GM18502 (cell line): ENCODE measurements around the gene LDHD.
A peak's percentile ranks its signal among the peaks of the same experiment; 100 is the strongest.
"Not testable (repeated sequence)": the region's sequence is repeated elsewhere in the genome, so short reads cannot be mapped to it uniquely, and the experiment has no call there.

Experiments
- ATAC-seq: cut with Tn5 transposase; IDR thresholded peaks from one replicate; pipeline ENCODE4 v1.9.1; 2021; ENCODE audit warnings: mild to moderate bottlenecking; ENCODE audit not compliant: unreplicated experiment, poor library complexity

The LDHD gene

DNA sequence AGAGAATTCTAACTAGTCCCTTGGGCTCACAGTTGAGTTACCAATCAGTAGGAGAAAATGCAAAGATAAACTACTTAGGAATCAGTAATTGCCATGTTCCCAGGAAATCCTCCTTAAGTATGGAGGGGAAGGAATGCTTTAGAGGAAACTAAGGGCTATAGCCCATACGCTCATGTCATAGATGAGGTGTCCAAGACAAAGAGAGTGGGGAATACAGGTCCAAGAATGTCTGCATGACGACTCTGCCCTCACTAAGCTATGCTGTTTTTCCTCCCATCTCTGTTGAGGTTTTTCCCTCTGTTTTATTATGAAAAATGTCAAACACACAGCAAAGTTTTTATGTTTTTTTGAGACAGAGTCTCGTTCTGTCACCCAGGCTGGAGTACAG is 16.0 kb downstream of the LDHD start:
- no peak for ATAC-seq

DNA sequence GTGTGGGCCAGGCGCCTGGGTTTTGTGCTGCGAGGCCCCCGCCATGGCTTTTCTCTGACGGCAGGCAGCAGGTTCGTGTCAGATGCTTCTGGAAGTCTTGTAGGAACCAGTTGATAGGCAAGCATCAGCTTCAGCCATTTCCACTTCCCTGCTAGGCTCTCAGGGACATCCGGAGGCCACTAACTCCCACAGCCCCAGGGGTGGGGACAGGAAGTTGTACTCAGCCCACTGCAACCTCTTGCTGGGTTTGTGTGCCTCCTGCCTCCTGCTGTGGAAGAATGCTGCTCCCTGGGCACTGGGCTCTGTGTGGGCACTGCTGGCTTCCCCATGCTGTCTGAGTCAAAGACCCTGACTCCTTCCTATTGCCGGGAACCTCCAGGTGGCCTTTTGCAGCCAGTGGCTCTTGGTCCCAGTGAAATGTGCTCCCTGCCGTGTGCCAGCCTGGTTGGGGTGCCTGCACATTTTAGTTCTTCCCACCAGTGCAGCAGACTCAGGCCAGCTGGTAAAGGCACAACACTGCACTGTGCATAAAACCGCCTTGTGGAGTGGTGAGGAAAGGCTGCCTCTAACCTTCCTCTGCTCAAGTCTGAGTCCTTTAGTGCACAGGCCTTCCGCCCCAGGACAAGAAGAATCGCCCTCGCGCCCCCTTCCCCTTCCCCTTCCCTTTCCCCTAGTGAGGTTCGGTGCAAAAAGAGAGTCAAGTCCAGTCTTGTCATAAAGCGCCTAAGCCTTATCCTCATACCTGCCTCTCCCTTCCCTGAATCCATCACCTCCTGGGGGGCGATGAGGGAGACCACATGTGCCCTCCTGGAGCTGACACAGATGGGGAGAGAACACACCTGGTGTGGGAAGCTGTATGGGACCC is 16.6 kb downstream of the LDHD start:
- ATAC-seq, result peak; percentile 66

DNA sequence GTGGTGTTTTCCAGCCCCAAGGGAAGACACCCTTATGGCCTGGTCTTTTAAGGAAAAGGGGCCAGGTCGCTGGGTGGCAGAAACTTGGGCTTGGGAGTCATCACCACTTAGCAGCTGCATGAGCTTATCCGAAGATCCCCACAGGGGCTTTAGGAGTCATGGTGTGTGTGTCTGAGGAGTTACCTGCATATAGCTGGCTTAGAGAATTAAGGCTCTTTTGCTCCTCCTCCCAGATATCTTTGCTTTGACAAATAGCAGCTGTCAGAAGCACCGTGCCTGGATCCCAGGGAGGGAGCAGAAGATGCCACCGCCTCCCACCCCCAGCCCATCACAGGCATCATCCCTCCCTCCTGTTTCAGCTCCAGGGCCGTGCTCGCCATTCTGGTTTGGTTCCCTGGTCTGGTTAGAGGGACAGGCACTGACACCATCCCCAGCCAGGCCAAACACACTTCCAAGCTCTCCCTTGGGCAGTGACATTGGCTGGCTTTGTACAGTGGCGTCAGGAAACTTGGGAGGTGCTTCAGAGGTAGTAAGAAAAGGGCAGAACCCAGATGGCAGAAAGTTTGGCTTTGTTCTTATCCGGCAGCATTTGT is 17.4 kb downstream of the LDHD start:
- ATAC-seq, result no peak

DNA sequence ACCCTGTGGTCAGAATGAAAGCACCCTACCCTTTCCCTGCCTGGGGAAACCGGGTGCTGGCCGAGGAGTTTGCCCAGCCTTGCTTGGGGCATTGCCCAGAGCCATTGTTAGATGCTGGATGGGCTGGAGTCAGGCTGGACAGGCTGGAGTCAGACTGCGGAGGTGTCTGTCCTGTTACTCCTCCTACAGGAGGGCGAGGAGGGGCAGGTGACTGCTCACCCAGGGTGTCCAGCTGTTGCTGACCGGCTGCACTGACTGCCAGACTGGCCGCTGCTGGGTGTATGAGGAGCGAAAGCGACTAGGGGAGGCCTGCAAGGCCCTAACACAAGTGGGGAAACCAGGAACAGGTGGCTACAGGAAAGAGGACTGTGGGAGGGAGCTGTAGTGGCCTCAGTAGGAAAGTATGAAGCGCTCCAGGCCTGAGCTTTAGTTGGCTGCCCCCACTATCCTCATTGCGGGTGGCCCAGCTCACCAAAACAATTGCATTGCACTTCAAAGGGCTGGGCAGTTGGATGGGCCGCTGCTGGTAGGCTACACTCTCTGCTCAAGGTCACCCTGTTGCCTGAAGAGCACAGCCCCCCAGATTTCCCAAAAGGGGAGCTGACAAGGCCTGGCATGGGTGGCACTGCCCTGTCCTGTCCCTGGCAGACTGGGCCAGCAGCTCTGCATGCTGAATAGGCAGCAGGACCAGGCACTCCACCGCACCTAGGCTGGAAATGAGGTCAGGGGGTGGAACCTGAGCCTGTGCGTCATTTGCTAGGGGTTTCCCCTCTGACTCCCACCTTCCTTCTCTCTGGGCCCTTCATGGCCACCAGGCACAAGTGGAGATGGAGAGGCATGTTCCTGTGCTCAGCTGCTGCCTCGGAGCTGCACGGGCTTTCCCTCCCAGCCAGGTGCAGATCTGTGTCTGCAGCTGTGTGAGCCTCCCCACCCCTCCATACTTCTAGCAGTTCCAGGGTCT is 18.4 kb downstream of the LDHD start:
- ATAC-seq, result no peak

DNA sequence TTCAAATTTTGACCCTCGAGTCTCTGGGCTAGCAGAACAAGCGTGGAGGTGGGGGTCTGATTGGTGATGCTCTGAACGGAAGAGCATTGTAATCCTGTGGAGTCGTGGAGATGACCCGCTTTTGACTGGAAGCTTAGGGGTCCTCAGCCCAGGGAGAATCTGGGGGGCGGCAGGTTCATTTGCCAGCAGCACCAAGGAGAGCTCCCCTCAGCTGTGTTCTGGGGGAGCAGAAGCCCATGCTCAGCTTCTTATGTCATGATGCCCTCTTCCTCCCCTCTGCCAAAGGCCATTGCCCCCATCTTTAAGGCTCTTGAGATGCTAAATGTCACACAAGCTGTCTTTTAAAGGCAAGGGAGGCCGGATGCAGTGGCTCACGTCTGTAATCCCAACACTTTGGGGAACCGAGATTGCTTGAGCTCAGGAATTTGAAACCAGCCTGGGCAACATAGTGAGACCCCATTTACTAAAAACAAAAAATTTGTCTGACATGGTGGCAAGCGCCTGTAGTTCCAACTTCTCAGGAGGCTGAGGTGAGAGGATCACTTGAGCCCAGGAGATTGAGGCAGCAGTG is 19.3 kb downstream of the LDHD start:
- no peak for ATAC-seq

DNA sequence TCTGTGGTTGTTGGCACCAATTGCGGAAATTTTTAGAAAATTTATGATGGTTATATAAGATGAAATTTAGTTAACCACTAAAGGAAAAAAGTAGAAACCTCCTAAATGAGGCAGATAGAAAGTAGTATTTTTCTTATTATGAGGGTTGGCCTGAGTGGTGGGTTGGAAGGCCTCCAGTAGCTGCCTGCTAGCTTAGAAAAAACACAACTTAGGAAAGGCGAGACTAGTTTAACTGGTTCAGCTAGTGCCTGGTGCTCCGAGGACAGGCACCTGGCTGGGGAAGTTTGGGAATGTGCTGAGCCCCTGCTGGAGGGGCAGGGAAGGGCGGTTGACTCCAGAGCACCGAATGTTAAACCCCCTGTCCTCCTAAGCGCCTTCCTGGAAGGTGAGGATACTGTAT is 19.9 kb downstream of the LDHD start:
- no peak for ATAC-seq

DNA sequence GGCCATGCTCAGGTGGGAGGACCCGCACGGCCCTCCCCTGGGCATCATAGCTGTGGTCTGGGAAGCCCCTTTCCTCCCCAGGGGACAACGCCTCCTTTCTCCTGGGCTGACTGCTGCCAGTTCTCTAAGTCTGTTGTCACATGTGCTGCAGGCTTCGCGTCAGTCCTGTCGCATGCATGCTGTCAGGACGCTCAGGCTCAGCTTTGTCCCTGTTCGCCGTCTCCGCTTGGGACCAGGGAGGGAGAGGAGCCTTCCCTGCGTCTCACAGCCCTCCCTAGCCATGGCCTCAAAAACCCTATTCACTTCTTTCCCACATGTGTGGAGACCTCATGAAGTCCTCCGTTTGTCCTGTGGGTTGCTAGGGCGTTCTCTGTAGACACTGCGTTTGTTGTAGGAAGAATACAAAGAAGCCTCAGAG is 21.4 kb downstream of the LDHD start:
- no peak for ATAC-seq

DNA sequence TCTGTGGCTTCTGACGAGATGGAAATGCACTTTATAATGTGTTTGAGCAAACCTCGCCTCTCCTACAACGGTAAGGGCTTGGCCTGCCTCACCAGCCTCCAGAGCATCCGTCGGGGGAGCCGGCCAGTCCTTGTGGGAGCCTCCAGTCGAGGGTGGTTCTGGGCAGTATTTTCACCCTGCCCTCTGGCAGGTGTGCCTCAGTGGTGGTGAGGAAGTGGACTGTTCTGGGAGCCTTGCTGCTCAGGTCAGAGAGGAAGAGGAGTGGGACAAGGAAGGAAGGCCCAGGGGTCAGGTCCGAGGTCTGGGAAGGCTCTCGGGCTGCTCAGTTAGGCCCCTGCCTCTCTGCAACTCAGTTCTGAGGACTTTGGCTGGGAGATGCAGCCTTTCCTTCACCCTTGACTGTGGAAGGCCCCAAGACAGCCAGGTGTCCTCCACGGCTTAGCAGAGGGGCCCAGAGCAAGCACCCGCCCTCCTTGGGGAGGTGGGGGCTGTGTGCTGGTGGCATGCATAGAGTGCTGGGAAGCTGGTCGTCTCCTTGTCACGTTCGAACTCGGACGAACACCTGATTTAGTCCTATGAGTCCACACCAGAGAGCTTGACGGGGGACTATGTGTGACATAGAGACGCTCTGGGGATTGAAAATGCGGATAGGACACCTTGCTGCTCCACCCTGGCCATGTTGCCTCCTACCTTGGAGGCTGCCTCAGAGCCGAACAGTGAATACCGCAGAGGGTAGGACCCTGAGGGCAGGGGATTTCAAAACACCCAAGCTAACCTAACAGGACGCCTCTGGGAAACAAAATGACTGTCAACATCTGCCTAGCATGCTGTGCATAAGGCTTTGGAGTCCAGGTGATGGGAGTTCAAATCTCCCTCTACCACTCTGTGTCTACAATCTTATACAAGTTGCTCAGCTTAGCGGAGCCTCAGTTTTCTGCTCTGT is 22.7 kb downstream of the LDHD start:
- no peak for ATAC-seq

DNA sequence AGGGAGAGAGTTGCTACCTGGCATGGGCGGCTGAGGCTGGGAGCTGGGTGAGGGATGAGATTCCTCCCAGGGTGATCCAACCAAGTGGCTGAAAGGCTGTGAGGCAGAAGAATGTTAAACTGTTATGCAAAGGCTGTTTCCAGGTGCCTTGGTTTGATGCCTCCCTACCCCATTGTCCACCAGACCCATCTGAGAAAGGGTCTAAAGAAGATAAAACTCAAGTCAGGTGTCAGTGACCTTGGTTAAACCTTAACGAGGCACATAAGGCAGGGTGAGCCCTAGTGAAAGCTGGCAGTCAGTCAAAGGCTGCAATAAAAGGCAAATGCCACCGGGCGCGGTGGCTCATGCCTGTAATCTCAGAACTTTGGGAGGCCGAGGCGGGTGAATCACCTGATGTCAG is 23.8 kb downstream of the LDHD start:
- ATAC-seq, result no peak

DNA sequence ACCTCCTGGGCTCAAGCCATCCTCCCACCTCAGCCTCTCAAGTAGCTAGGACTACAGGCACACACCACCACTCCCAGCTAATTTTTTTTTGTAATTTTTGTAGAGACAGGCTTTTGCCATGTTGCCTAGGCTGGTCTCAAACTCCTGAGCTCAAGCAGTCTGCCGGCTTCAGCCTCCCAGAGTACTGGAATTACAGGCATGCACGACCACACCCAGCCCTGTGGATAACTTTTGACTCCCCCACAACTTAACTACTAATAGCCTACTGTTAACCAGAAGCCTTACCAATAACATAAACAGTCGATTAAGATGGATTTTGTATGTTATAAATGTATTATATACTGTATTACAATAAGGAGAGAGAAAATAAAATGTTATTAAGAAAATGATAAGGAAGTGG is 25.0 kb downstream of the LDHD start:
- not testable (repeated sequence) for ATAC-seq

DNA sequence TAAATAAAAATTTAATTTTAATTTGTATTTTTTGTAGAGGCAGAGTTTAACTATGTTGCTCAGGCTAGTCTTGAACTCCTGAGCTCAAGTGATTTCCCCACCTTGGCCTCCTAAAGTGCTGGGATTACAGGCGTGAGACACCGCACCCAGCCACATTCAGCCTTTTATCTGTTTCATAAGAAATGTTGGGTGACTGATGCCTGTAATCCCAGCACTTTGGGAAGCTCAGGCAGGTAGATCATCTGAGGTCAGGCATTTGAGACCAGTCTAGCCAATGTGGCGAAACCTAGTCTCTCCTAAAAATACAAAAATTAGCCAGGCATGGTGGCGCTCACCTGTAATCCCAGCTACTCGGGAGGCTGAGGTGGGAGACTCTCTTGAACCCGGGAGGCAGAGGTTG is 25.7 kb downstream of the LDHD start:
- not testable (repeated sequence) for ATAC-seq

DNA sequence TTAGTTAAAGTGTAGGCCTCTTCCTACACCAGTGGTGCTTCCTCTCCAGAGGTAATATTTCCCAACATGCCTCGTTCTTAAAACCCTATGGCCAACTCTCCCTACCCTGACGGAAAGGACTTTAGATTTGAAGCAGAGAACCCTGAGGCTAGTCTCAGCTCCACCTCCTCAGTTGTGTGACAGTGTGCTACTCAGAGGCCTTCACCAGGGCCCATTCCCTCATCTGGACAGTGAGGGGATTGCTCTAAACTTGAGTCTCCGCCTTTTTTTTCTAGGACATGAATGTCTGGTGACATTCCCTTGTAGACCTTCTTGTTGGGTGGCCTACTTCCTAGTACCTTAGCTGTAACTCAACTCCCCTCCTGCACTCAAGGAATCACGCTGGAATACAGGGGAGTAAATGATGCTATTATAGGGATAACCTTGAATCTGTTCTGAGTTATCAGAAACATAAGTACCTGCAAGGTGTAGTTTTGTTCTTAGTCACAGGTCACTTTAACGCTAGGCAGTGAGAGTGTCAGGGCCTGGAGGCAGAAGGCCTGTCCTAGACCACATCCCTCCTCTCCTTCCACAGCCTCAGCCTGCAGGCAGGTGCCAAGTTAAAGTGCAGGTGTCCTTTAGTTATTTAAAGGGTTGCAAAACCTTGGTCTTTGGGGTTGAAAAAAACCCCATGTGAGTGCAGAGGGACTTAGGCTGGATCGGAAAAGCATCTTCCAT is 26.9 kb downstream of the LDHD start:
- ATAC-seq, result peak; percentile 49

DNA sequence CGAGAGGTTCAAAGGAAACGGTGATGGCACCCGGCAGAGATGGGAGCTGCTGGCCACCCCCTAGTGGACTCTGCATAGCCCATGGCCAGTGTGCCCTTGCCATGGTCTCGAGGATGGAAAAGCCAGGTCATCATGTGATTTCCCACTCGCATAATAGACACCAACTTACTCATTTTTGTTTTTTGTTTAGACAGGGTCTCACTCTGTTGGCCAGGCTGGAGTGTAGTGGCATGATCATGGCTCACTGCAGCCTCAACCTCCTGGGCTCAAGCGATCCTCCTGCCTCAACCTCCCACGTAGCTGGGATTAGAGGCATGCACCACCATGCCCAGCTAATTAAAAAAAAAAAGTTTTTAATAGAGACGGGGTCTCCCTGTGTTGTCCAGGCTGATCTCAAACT is 27.6 kb downstream of the LDHD start:
- ATAC-seq, result no peak

DNA sequence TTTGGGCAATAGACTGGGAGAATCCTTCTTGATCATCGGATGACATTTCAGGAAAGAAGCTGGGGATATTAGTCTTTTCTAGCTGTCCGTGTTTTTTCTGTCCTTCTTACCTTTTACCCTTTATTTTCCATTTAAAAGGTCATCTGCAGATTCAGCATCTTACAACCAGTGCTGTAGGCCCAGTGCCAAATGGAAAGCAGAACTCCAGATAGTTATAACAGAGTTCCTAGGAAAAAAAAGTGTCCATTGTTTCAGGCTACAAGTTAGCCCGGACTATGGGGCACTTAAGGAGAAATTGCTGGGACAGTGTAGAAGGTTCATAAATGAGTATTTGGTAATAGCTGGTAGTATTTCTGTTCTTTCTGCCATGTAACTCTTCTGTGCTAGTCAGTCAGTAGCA is 28.4 kb downstream of the LDHD start:
- ATAC-seq, result no peak

DNA sequence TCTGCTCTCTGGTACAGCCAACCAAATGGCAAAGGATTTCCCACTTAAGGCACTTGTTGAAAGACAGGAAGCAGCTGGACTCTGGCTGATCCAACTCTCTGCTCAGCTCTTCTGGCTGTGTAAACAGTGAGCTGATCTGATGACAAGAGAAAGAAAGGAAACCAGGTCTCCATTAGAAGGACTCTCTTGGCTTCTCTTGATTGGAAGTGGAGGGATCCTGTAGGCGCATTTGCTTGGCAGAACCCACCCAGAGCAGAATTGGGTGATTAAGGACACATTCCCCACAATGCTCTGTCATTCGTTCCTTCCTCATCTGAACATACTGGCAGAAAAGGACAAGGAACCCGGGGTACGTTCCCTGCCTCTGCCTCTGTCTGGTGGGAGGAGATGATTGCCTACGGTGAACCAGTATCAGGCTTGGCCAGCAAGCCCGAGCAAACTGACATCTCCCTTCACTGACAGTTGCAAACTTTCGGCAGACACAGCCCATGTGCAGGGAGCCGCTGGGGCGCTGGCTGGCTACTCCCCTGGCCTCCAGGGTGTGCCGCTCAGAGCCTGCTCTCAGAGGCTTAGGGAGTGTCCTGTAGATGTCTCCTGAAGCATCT is 29.1 kb downstream of the LDHD start:
- ATAC-seq, result no peak

DNA sequence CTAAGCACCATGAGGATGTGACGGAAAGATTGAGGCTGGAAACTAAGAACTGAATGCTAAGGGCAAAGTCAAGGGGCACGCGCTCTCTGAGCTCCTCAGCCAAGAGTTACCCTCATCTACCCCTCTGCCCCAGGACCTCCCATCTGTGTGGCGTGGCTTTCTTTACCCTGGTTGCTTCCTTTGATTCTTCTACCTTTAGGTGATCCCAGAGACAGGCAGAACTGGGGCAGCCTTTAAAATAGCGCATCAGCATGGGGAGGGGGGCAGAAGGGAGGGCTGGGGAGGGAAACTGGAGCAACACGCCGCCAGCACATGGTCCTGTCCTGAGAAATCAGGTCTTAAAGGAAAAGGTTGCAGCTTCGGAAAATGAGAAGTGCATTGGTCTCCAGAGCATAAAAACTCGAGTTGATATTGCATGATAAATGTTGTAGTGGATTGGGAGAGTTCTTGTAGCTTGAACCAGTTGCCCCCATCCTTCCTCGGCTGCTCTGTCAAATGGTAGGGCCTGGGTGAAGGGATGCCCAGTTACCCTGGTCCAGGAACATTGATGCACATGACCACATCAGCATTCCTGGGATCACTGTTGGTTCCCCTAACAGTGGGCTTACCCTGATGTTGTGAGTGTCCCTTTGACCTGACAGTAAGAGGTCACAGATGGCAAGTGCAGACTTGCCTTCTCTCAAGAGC is 29.7 kb downstream of the LDHD start:
- ATAC-seq, result no peak

DNA sequence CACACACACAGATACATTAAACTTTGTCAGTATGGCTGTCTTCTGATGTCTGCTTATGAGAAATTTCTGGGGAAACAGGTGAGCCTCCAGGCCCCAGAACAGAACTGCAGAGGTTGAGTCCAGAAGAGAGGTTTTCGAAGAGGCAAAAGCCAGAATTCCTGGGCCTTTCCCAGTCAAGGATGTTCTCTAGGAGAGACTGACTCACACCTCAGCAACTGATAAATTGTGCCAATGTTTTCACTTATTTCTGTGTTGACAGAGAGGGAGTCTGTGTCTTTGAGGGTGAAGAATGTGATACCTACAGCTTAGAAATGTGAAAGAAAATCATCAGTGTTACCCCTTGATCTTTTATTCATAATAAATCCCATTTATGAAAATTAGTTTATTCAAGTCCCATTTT is 30.3 kb downstream of the LDHD start:
- no peak for ATAC-seq

DNA sequence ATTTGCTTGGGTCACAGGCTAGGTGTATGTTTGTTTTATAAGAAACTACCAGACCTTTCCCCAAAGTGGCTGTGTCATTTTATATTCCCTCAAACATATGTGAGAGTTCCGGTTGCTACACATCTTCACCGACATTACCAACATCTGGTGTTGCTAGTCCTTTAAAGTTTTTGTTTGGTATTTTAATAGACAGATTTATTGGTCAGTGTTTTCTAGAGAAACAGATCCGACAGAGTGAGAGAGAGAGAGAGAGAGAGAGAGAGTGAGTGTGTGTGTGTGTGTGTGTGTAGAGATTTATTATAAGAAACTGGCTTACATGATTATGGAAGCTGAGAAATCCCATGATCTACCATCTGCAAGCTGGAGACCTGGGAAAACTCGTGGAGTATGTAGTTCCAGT is 31.0 kb downstream of the LDHD start:
- no peak for ATAC-seq
